Gastrocnemius medialis (tissue), 4 donors: ENCODE data around the gene NXT1. TPM values are rescaled to one million over a fixed set of nuclear protein-coding genes. Genes with fewer than 3 reads are reported as not detected.

Experiments
- ATAC-seq, 2 donors: fragments of 150-250 bp; one replicate each; pipeline ENCODE4 v1.9.1; 2016
- DNase-seq, 2 donors: peaks; one replicate each; pipeline ENCODE4 v3.0.0-alpha.2; 2019
- H3K27ac ChIP-seq, 4 donors: fragments of 200-600 bp; sonication (generic); 1 replicate in 1 of 4; 2 replicates in 3 of 4; pipeline ENCODE4 v1.5.1; 2016 to 2018; ENCODE audit warnings: mild to moderate bottlenecking in 2 of 4, moderate library complexity in 1 of 4
- H3K27me3 ChIP-seq, 3 donors: fragments of 200-600 bp; sonication (generic) in 2 of 3; 1 replicate in 1 of 3; 2 replicates in 2 of 3; pipeline versions ENCODE4 v1.5.1 to v1.6.0; 2016 to 2019; ENCODE audit warnings: mild to moderate bottlenecking in 1 of 3, moderate library complexity in 1 of 3
- H3K36me3 ChIP-seq, 2 donors: fragments of 200-600 bp; sonication (generic) in 1 of 2; one replicate each; pipeline ENCODE4 v1.5.1; 2017 to 2018
- H3K4me1 ChIP-seq, 2 donors: fragments of 200-600 bp; sonication (generic) in 1 of 2; one replicate each; pipeline ENCODE4 v1.5.1; 2016 to 2017; ENCODE audit warnings: mild to moderate bottlenecking in 2 of 2
- H3K4me3 ChIP-seq, 4 donors: fragments of 200-600 bp; sonication (generic) in 3 of 4; 1 replicate in 1 of 4; 2 replicates in 3 of 4; pipeline ENCODE4 v1.5.1; 2016 to 2019; ENCODE audit warnings: mild to moderate bottlenecking in 2 of 4
- H3K9me3 ChIP-seq, 3 donors: fragments of 200-600 bp; sonication (generic) in 2 of 3; 1 replicate in 1 of 3; 2 replicates in 2 of 3; pipeline ENCODE4 v1.5.1; 2016 to 2019
- POLR2A ChIP-seq, 2 donors: fragments of 450-650 bp; IDR thresholded peaks; one replicate each; pipeline ENCODE4 v1.6.1; 2017; ENCODE audit warnings: antibody characterized with exemption in 2 of 2, mild to moderate bottlenecking in 2 of 2, moderate library complexity in 2 of 2
- in situ Hi-C, 4 donors: fragments of 200-750 bp; cut with MboI; loops; one replicate each; pipeline versions ENCODE4 v1.15.0 to v1.8.0; 2017; ENCODE audit warnings: low sequenced_read_pairs in 4 of 4
- intact Hi-C: fragments of 100-400 bp; cut with DNase I; formaldehyde crosslinking; loops from one replicate; pipeline ENCODE4 v1.15.1; 2023; ENCODE audit warnings: low total_unique reads
- total RNA-seq, 4 donors: library from RNA; depleted of rRNA; stranded (reverse); fragments of >200 nt; gene quantifications; one replicate each; pipeline versions ENCODE4 v1.1.0 to v1.2.3, GENCODE V29; 2016
- TF ChIP-seq, protein P1 (sequence below), 5 experiments: fragments of 450-650 bp in 3 of 5; fragments of 200-600 bp in 2 of 5; sonication (generic) in 2 of 5; IDR thresholded peaks in 4 of 5; conservative IDR thresholded peaks in 1 of 5; 1 replicate in 4 of 5; 2 replicates in 1 of 5; pipeline ENCODE4 v1.5.1; 2016 to 2019; ENCODE audit warnings: antibody characterized with exemption in 5 of 5, mild to moderate bottlenecking in 3 of 5, moderate library complexity in 3 of 5

Gene NXT1
- total RNA-seq, 4 donors from 2014 or later = 15.2 to 17.9 (median 15.9) TPM

GRCh38 chr20:23361119-23361475 is 10.5 kb downstream of the NXT1 start:
- H3K36me3 ChIP-seq = peaks cover 0 to 7% of the 10 kb centered on the region in 2 donors
- H3K4me3 ChIP-seq = peak overlapping the region; percentile 70 to 83 (median 77)
- DNase-seq = peak in 1 of 2 donors; percentile 47
- intact Hi-C loops (loop anchor here (2.0 kb wide), 1 partner anchor 208 kb away; no protein-coding TSS in a partner anchor), in situ Hi-C loops (loop anchor here in 2 of 4 donors (10.0 kb wide), 1 partner anchor 274 kb away; the partner anchor contains the start of gene CST3 (in 2 of the 2))
- TF ChIP-seq, protein P1, sequence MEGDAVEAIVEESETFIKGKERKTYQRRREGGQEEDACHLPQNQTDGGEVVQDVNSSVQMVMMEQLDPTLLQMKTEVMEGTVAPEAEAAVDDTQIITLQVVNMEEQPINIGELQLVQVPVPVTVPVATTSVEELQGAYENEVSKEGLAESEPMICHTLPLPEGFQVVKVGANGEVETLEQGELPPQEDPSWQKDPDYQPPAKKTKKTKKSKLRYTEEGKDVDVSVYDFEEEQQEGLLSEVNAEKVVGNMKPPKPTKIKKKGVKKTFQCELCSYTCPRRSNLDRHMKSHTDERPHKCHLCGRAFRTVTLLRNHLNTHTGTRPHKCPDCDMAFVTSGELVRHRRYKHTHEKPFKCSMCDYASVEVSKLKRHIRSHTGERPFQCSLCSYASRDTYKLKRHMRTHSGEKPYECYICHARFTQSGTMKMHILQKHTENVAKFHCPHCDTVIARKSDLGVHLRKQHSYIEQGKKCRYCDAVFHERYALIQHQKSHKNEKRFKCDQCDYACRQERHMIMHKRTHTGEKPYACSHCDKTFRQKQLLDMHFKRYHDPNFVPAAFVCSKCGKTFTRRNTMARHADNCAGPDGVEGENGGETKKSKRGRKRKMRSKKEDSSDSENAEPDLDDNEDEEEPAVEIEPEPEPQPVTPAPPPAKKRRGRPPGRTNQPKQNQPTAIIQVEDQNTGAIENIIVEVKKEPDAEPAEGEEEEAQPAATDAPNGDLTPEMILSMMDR (IDR thresholded peaks at IDR 0.05 in 4 of 5, conservative IDR thresholded peaks at IDR 0.05 in 1 of 5) = no peak
- TF ChIP-seq POLR2A (IDR thresholded peaks at IDR 0.05) = no peak
- H3K9me3 ChIP-seq = no peaks in the 10 kb centered on the region
- no peaks in the 10 kb centered on the region for H3K27me3 ChIP-seq
- H3K27ac ChIP-seq = peak overlapping the region; percentile 97 to 99 (median 98)
- peaks cover 41 to 42% of the 10 kb centered on the region in 2 donors for H3K4me1 ChIP-seq
- no peak for ATAC-seq

DNA sequence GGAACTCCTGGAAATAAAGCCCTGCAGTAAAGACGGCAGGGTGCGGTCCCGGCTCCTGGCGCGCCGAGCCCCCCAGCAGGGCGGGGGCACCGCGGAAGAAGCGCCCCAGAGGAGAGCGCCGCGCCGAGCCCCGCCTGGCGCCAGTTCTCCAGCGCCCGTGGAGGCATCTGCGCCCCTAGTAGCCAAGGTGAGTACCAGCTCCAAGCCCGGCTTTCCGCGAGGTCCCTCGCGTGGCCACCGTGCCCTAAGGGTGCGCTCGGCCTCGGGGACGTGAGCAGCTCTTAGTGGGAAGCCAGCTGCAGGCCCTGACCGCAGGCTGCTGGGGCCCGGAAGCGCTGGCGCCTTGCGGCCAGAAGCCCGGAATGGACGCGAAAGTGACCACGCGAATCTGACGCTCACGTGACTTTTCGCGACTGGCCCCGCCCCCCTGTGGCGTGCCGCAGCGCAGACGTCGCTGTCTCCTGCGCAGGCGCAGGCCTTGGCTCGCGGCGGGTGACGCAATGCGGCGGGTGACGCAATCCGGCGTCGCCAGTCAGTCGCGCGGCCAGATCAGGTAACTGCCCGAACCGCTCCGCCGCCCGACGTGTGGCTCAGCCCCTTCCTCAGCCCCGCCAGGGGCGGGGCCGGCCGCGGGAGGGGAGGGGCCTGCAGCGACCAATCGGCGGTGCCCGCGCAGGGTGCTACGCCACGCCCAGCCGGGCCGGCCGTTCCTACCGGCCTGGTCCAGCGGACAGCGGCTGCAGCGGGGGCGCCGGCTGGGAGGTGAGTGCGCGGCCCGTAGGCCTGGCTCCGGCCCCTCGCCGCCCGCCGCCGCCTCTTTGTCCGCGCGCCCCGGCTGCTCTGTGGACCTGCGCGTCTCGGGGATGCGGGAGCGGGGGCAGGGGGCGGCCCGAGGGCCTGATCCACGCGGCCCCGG is 11.1 kb downstream of the NXT1 start, which contains the start of gene GZF1:
Gene GZF1, plus strand, starts transcription at position 707 of the 916 bp plus-strand sequence. CDS start 2,202 bp downstream, outside the sequence.
- H3K4me3 ChIP-seq = peak within 1 kb of the TSS; percentile 78 to 90 (median 82)
- H3K36me3 ChIP-seq = peaks cover 0 to 7% of the 10 kb centered on the region in 2 donors
- no peaks in the 10 kb centered on the region for H3K27me3 ChIP-seq
- ATAC-seq = peak; percentile 61 to 71
- intact Hi-C loops = loop anchor here (2.0 kb wide), 1 partner anchor 209 kb away; no protein-coding TSS in a partner anchor
- no peaks in the 10 kb centered on the region for H3K9me3 ChIP-seq
- DNase-seq = peak; percentile 94 to 98
- in situ Hi-C loops = loop anchor here in 2 of 4 donors (10.0 kb wide), 1 partner anchor 273 kb away; the partner anchor contains the start of gene CST3 (in 2 of the 2)
- TF ChIP-seq, protein P1 (IDR thresholded peaks at IDR 0.05 in 4 of 5, conservative IDR thresholded peaks at IDR 0.05 in 1 of 5) = peak in 4 of 5 experiments; percentile 4 to 42 (median 20)
- TF ChIP-seq POLR2A (IDR thresholded peaks at IDR 0.05) = peak; percentile 96
- H3K27ac ChIP-seq = peak within 1 kb of the TSS; percentile 97 to 99 (median 98)
- H3K4me1 ChIP-seq = peaks cover 45 to 47% of the 10 kb centered on the region in 2 donors

GRCh38 chr20:23362392-23363256 is 12.0 kb downstream of the NXT1 start:
- Histone ChIP-seq H3K9me3 (no peaks in the 10 kb centered on the region), H3K27me3 (no peaks in the 10 kb centered on the region), H3K4me1 (peaks cover 47 to 51% of the 10 kb centered on the region in 2 donors), H3K36me3 (peaks cover 0 to 7% of the 10 kb centered on the region in 2 donors), H3K27ac (peak overlapping the region; percentile 93 to 99 (median 98)), H3K4me3 (peak overlapping the region; percentile 78 to 90 (median 82))
- intact Hi-C loops (no loop called here), in situ Hi-C loops (loop anchor here in 2 of 4 donors (10.0 kb wide), 1 partner anchor 272 kb away; the partner anchor contains the start of gene CST3 (in 2 of the 2))
- peak; percentile 8 to 11 for ATAC-seq
- peak; percentile 23 to 60 for DNase-seq
- no peak for TF ChIP-seq POLR2A (IDR thresholded peaks at IDR 0.05)
- TF ChIP-seq, protein P1 (IDR thresholded peaks at IDR 0.05 in 4 of 5, conservative IDR thresholded peaks at IDR 0.05 in 1 of 5) = no peak

DNA sequence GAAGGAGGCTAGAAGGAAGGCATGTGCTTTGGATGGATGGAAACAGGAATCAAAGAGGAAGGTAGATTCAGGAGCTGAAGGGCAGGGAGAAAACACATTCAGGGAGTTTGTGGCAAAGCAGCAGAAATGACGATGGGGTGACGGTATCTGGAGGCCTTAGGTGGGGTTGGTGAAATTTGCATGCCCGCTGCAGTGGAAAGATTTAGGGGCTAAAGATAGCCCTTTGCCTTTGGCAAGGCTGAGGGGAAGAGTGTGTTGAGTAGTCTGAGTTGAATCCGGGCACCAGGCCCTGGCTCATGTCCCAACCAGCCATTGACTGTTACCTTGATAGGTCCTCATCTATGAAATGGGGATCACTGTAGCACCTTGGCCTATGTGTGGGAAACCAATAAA is 12.7 kb downstream of the NXT1 start:
- peak overlapping the region; percentile 78 to 90 (median 82) for H3K4me3 ChIP-seq
- TF ChIP-seq, protein P1 (IDR thresholded peaks at IDR 0.05 in 4 of 5, conservative IDR thresholded peaks at IDR 0.05 in 1 of 5) = no peak
- no peak for TF ChIP-seq POLR2A (IDR thresholded peaks at IDR 0.05)
- ATAC-seq (no peak), DNase-seq (peak; percentile 16 to 72)
- H3K4me1 ChIP-seq = peaks cover 51 to 55% of the 10 kb centered on the region in 2 donors
- intact Hi-C loops = no loop called here
- in situ Hi-C loops = loop anchor here in 2 of 4 donors (10.0 kb wide), 1 partner anchor 272 kb away; the partner anchor contains the start of gene CST3 (in 2 of the 2)
- H3K27me3 ChIP-seq = no peaks in the 10 kb centered on the region
- peaks cover 0 to 7% of the 10 kb centered on the region in 2 donors for H3K36me3 ChIP-seq
- H3K9me3 ChIP-seq = no peaks in the 10 kb centered on the region
- peak overlapping the region; percentile 93 to 99 (median 98) for H3K27ac ChIP-seq
